DOHH2 (cell line): ENCODE data around the gene SLC46A2.

ENCODE experiments used
- CTCF ChIP-seq: fragments of 200-600 bp; sonication (generic); IDR thresholded peaks from one replicate; pipeline ENCODE4 v1.5.1; 2014; ENCODE audit warnings: antibody characterized with exemption, mild to moderate bottlenecking, low read depth, low read length; ENCODE audit not compliant: poor library complexity, severe bottlenecking
- EZH2phosphoT487 ChIP-seq: fragments of 200-600 bp; sonication (generic); IDR thresholded peaks from 2 replicates; pipeline ENCODE4 v1.6.1; 2017; ENCODE audit warnings: borderline replicate concordance, mild to moderate bottlenecking, antibody characterized with exemption, low read length, moderate library complexity, mixed read lengths

- TF ChIP-seq CTCF: no peak
- TF ChIP-seq EZH2phosphoT487: no peak
Observed at GRCh38 chr9:112864982-112865381, 25.7 kb downstream of the SLC46A2 start.
